Measurements from ENCODE around the gene C12orf42.

- TF ChIP-seq CTCF (IDR thresholded peaks at IDR 0.05) = no peak
- TF ChIP-seq POLR2A (IDR thresholded peaks at IDR 0.05) = no peak
Observed at GRCh38 chr12:103327676-103328075, 168.1 kb downstream of the C12orf42 start.

Data from body of pancreas (tissue), 4 donors.